Breast epithelium (tissue), 4 donors: ENCODE measurements around the gene MAGI3. TPM values are rescaled to one million over a fixed set of nuclear protein-coding genes. Genes with fewer than 3 reads are reported as not detected.
A peak's percentile ranks its signal among the peaks of the same experiment; 100 is the strongest.

ENCODE experiments used
- DNase-seq, 2 donors: peaks; one replicate each; pipeline ENCODE4 v3.0.0-alpha.2; 2019; ENCODE audit warnings: low spot score in 2 of 2
- H3K27ac ChIP-seq, 2 donors: fragments of 200-600 bp; sonication (generic) in 1 of 2; one replicate each; pipeline ENCODE4 v1.5.1; 2016 to 2019; ENCODE audit warnings: mild to moderate bottlenecking in 1 of 2
- H3K27me3 ChIP-seq, 2 donors: fragments of 200-600 bp; sonication (generic) in 1 of 2; one replicate each; pipeline versions ENCODE4 v1.5.1 to v1.6.0; 2017 to 2019; ENCODE audit warnings: control low read depth in 1 of 2, mild to moderate bottlenecking in 1 of 2
- H3K36me3 ChIP-seq: fragments of 200-600 bp; one replicate; pipeline ENCODE4 v1.5.1; 2019
- H3K4me1 ChIP-seq, 2 donors: fragments of 200-600 bp; sonication (generic); one replicate each; pipeline ENCODE4 v1.5.1; 2016 to 2019; ENCODE audit warnings: control low read depth in 1 of 2
- H3K4me3 ChIP-seq, 3 donors: fragments of 200-600 bp; sonication (generic); 1 replicate in 2 of 3; 2 replicates in 1 of 3; pipeline ENCODE4 v1.5.1; 2016 to 2019; ENCODE audit warnings: mild to moderate bottlenecking in 3 of 3, moderate library complexity in 2 of 3
- H3K9me3 ChIP-seq, 2 donors: fragments of 200-600 bp; sonication (generic) in 1 of 2; one replicate each; pipeline ENCODE4 v1.5.1; 2016 to 2019; ENCODE audit warnings: control low read depth in 1 of 2
- CTCF ChIP-seq, 3 donors: fragments of 450-650 bp; IDR thresholded peaks; one replicate each; pipeline ENCODE4 v1.5.1; 2016 to 2017; ENCODE audit warnings: antibody characterized with exemption in 3 of 3, mild to moderate bottlenecking in 3 of 3, moderate library complexity in 3 of 3
- POLR2A ChIP-seq: fragments of 450-650 bp; IDR thresholded peaks from one replicate; pipeline ENCODE4 v1.6.1; 2016; ENCODE audit warnings: antibody characterized with exemption, mild to moderate bottlenecking, moderate library complexity
- POLR2AphosphoS5 ChIP-seq, 3 donors: sonication (generic); formaldehyde crosslinking; IDR thresholded peaks; one replicate each; pipeline ENCODE4 v1.6.1; 2017; ENCODE audit warnings: antibody characterized with exemption in 3 of 3
- intact Hi-C: fragments of 100-400 bp; cut with DNase I; formaldehyde crosslinking; loops from one replicate; pipeline ENCODE4 v1.15.1; 2023; ENCODE audit warnings: low total_unique reads
- total RNA-seq, 3 donors: library from RNA; depleted of rRNA; stranded (reverse); fragments of >200 nt; gene quantifications; one replicate each; pipeline ENCODE4 v1.1.0, GENCODE V29; 2016

Gene MAGI3
- total RNA-seq, 3 donors from 2014 or later, result 14.9 to 66.9 (median 33.4) TPM

- Histone ChIP-seq H3K36me3 (no peaks in the 10 kb centered on the region), H3K27ac (peak overlapping the region in 1 of 2 donors; percentile 92), H3K9me3 (no peaks in the 10 kb centered on the region), H3K4me1 (no peaks in the 10 kb centered on the region), H3K27me3 (no peaks in the 10 kb centered on the region), H3K4me3 (peak overlapping the region; percentile 95)
- intact Hi-C loops, result loop anchor here (5.0 kb wide), 1 partner anchor 365 kb away; the partner anchor contains the start of gene PHTF1
- no peak for TF ChIP-seq POLR2A
- no peak for TF ChIP-seq CTCF (IDR thresholded peaks at IDR 0.05)
- no peak for TF ChIP-seq POLR2AphosphoS5 (IDR thresholded peaks at IDR 0.05)
- no peak for DNase-seq
These were observed 2.3 kb downstream of the MAGI3 start for GRCh38 chr1:113392541-113393128.

- intact Hi-C loops, result loop anchor here (5.0 kb wide), 1 partner anchor 363 kb away; the partner anchor contains the start of gene PHTF1
- no peak overlapping the region for H3K4me3 ChIP-seq
These were observed 3.9 kb downstream of the MAGI3 start for GRCh38 chr1:113394043-113394862.

GRCh38 chr1:113394863-113395259 lies 4.5 kb downstream of the MAGI3 start:
- Histone ChIP-seq H3K36me3 (no peaks in the 10 kb centered on the region), H3K9me3 (no peaks in the 10 kb centered on the region), H3K27ac (no peak overlapping the region), H3K27me3 (no peaks in the 10 kb centered on the region), H3K4me3 (no peak overlapping the region), H3K4me1 (no peaks in the 10 kb centered on the region)
- intact Hi-C loops, result loop anchor here (5.0 kb wide), 1 partner anchor 362 kb away; the partner anchor contains the start of gene PHTF1
- DNase-seq, result no peak
- no peak for TF ChIP-seq CTCF (IDR thresholded peaks at IDR 0.05)
- no peak for TF ChIP-seq POLR2A
- TF ChIP-seq POLR2AphosphoS5 (IDR thresholded peaks at IDR 0.05), result no peak

More at GRCh38 chr1:113394043-113394862, 3.9 kb downstream of the MAGI3 start:
- Histone ChIP-seq H3K36me3 (no peaks in the 10 kb centered on the region), H3K27me3 (no peaks in the 10 kb centered on the region), H3K27ac (no peak overlapping the region), H3K9me3 (no peaks in the 10 kb centered on the region), H3K4me1 (no peaks in the 10 kb centered on the region)
- no peak for TF ChIP-seq POLR2AphosphoS5 (IDR thresholded peaks at IDR 0.05)
- TF ChIP-seq POLR2A, result no peak
- TF ChIP-seq CTCF (IDR thresholded peaks at IDR 0.05), result no peak
- no peak for DNase-seq

GRCh38 chr1:113396102-113396501 lies 5.8 kb downstream of the MAGI3 start:
- H3K27ac ChIP-seq, result no peak overlapping the region
- no peaks in the 10 kb centered on the region for H3K36me3 ChIP-seq
- intact Hi-C loops, result no loop called here
- no peaks in the 10 kb centered on the region for H3K4me1 ChIP-seq
- H3K4me3 ChIP-seq, result no peak overlapping the region
- H3K27me3 ChIP-seq, result no peaks in the 10 kb centered on the region
- TF ChIP-seq POLR2AphosphoS5 (IDR thresholded peaks at IDR 0.05), result no peak
- DNase-seq, result no peak
- no peaks in the 10 kb centered on the region for H3K9me3 ChIP-seq

- DNase-seq, result no peak
- no peak overlapping the region for H3K4me3 ChIP-seq
- H3K27me3 ChIP-seq, result no peaks in the 10 kb centered on the region
- no peaks in the 10 kb centered on the region for H3K4me1 ChIP-seq
- no peaks in the 10 kb centered on the region for H3K9me3 ChIP-seq
- intact Hi-C loops, result no loop called here
- TF ChIP-seq POLR2AphosphoS5 (IDR thresholded peaks at IDR 0.05) (no peak), POLR2A (no peak), CTCF (IDR thresholded peaks at IDR 0.05) (no peak)
- no peak overlapping the region for H3K27ac ChIP-seq
- H3K36me3 ChIP-seq, result no peaks in the 10 kb centered on the region
These were observed 6.3 kb downstream of the MAGI3 start for GRCh38 chr1:113396585-113396984.
